GM12891 (cell line): ENCODE results near the gene CDC37L1.

ENCODE experiments used
- PAX5 ChIP-seq: IDR thresholded peaks from 2 replicates; pipeline ENCODE4 v1.6.1; 2011; ENCODE audit warnings: low read length, moderate library complexity, mild to moderate bottlenecking; ENCODE audit not compliant: insufficient read depth, severe bottlenecking
- POLR2AphosphoS5 ChIP-seq: IDR thresholded peaks from 2 replicates; pipeline ENCODE4 v1.6.1; 2011; ENCODE audit warnings: low read depth, low read length, control low read depth
- SPI1 ChIP-seq: IDR thresholded peaks from 2 replicates; pipeline ENCODE4 v1.6.1; 2011; ENCODE audit warnings: low read depth, low read length, control low read depth
- TAF1 ChIP-seq: IDR thresholded peaks from 2 replicates; pipeline ENCODE4 v1.6.1; 2011; ENCODE audit warnings: low read depth, low read length, control low read depth

DNA sequence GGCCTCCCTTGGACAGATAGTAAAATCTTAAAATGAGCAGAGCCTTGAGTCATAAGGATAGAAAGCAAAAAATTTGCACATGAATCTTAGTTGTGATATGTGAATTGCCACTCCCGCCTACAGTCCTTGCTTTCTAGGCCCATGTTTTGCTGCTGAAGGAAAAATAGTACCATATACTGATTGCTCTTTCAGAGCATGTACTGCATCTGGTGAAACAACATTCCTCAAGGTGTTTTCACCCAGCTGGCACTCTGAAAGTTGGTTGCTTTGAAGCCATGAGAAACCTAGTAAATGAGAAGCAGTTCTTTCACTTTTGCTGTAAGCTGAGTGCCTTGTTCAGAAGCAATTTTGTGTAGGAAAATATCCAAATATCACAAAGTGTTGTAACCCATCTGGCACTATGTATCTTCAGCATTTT is 10.3 kb downstream of the CDC37L1 start:
- TF ChIP-seq TAF1 (no peak), POLR2AphosphoS5 (no peak), PAX5 (no peak), SPI1 (no peak)
